HG03280 (cell line): ENCODE data around the gene ZNF224.

ENCODE experiments used
- ATAC-seq: cut with Tn5 transposase; IDR thresholded peaks from one replicate; pipeline ENCODE4 v1.9.1; 2021; ENCODE audit warnings: mild to moderate bottlenecking, moderate library complexity; ENCODE audit not compliant: unreplicated experiment

ZNF224 gene

GRCh38 chr19:44093931-44094765 is at the start of gene ZNF224:
TSS of gene ZNF224 (plus strand) at chr19:44094361. CDS start at chr19:44097874, 3,513 bp downstream.
- peak; percentile 87 for ATAC-seq

- no peak for ATAC-seq
These were observed 43.2 kb upstream of the ZNF224 start for GRCh38 chr19:44050740-44051649.

- ATAC-seq = no peak
These were observed 42.3 kb upstream of the ZNF224 start, which contains the start of gene ZNF223 for GRCh38 chr19:44051650-44052402. TSS of gene ZNF223 (plus strand) at chr19:44052036. CDS start at chr19:44055177, 3,141 bp downstream.

GRCh38 chr19:44055870-44056269 is 38.3 kb upstream of the ZNF224 start:
- no peak for ATAC-seq

- no peak for ATAC-seq
These were observed 34.9 kb upstream of the ZNF224 start for GRCh38 chr19:44059229-44059628.

- ATAC-seq = no peak
These were observed 33.1 kb upstream of the ZNF224 start for GRCh38 chr19:44061038-44061437.

GRCh38 chr19:44066305-44066704 is 27.9 kb upstream of the ZNF224 start:
- ATAC-seq = no peak

- ATAC-seq = no peak
These were observed 24.7 kb upstream of the ZNF224 start for GRCh38 chr19:44069415-44069814.

- peak; percentile 88 for ATAC-seq
These were observed 22.2 kb upstream of the ZNF224 start, which contains the start of gene ZNF284 for GRCh38 chr19:44071824-44072542. TSS of gene ZNF284 (plus strand) at chr19:44072159. CDS start at chr19:44076390, 4,231 bp downstream.

GRCh38 chr19:44072543-44073401 is 21.4 kb upstream of the ZNF224 start:
- ATAC-seq = no peak

GRCh38 chr19:44076325-44076724 is 17.8 kb upstream of the ZNF224 start:
- no peak for ATAC-seq

GRCh38 chr19:44092108-44092507 is 2.1 kb upstream of the ZNF224 start:
- ATAC-seq = no peak

GRCh38 chr19:44107751-44108150 is 13.6 kb downstream of the ZNF224 start:
- ATAC-seq = no peak

- ATAC-seq = no peak
These were observed 15.3 kb downstream of the ZNF224 start for GRCh38 chr19:44109458-44109857.

GRCh38 chr19:44111910-44112463 is 17.8 kb downstream of the ZNF224 start:
- ATAC-seq = no peak

- ATAC-seq = peak; percentile 24
These were observed 18.6 kb downstream of the ZNF224 start for GRCh38 chr19:44112802-44113137.

GRCh38 chr19:44113138-44113783 is 19.1 kb downstream of the ZNF224 start, which contains the start of gene ZNF225:
TSS of gene ZNF225 (plus strand) at chr19:44113399. CDS start at chr19:44115828, 2,429 bp downstream.
- peak; percentile 94 for ATAC-seq

GRCh38 chr19:44113784-44114390 is 19.7 kb downstream of the ZNF224 start:
- no peak for ATAC-seq
